Cardiac muscle cell (in vitro differentiated cells and primary cell): Measurements from ENCODE around the gene GABPA. TPM values are rescaled to one million over a fixed set of nuclear protein-coding genes. Genes with fewer than 3 reads are reported as not detected.
"Not testable (repeated sequence)": the region's sequence is repeated elsewhere in the genome, so short reads cannot be mapped to it uniquely, and the experiment has no call there.

ENCODE experiments used
- DNase-seq, 2 donors: peaks; one replicate each; pipeline versions ENCODE4 v3.0.0 to v3.0.0-alpha.2; 2010 to 2017; ENCODE audit warnings: low read depth in 1 of 2, low spot score in 1 of 2
- H3K27ac ChIP-seq: fragments of 200-600 bp; sonication (generic); 2 replicates; pipeline ENCODE4 v1.5.1; 2016
- H3K27me3 ChIP-seq: fragments of 200-600 bp; sonication (generic); 2 replicates; pipeline ENCODE4 v1.6.0; 2016; ENCODE audit warnings: control low read depth
- H3K36me3 ChIP-seq: fragments of 200-600 bp; sonication (generic); 2 replicates; pipeline ENCODE4 v1.5.1; 2016; ENCODE audit warnings: control low read depth
- H3K4me1 ChIP-seq: fragments of 200-600 bp; sonication (generic); 2 replicates; pipeline ENCODE4 v1.8.1; 2017; ENCODE audit warnings: low read depth, mild to moderate bottlenecking, mixed run types
- H3K4me3 ChIP-seq: fragments of 200-600 bp; sonication (generic); 2 replicates; pipeline ENCODE4 v1.5.1; 2016; ENCODE audit warnings: mild to moderate bottlenecking
- H3K9me3 ChIP-seq: fragments of 200-600 bp; sonication (generic); 2 replicates; pipeline ENCODE4 v1.5.1; 2017; ENCODE audit warnings: low read depth, mild to moderate bottlenecking, control low read depth
- CTCF ChIP-seq: IDR thresholded peaks from 2 replicates; pipeline ENCODE4 v1.5.1; 2012; ENCODE audit warnings: low read depth, mild to moderate bottlenecking, low read length
- polyA plus RNA-seq: library from polyadenylated mRNA; unstranded; fragments of >200 nt; fragmentation: Nextera tagmentation; extraction: Ambion mirVana; gene quantifications from 2 replicates; pipeline ENCODE4 v1.2.1, GENCODE V29; 2016
- total RNA-seq: library from RNA; depleted of rRNA; stranded (reverse); fragments of >200 nt; gene quantifications from 2 replicates; pipeline ENCODE4 v1.2.3, GENCODE V29; 2016

The GABPA gene
- 18.5 and 18.6 TPM in 2 replicates for total RNA-seq
- polyA plus RNA-seq, result 18.3 and 20.4 TPM in 2 replicates

DNA sequence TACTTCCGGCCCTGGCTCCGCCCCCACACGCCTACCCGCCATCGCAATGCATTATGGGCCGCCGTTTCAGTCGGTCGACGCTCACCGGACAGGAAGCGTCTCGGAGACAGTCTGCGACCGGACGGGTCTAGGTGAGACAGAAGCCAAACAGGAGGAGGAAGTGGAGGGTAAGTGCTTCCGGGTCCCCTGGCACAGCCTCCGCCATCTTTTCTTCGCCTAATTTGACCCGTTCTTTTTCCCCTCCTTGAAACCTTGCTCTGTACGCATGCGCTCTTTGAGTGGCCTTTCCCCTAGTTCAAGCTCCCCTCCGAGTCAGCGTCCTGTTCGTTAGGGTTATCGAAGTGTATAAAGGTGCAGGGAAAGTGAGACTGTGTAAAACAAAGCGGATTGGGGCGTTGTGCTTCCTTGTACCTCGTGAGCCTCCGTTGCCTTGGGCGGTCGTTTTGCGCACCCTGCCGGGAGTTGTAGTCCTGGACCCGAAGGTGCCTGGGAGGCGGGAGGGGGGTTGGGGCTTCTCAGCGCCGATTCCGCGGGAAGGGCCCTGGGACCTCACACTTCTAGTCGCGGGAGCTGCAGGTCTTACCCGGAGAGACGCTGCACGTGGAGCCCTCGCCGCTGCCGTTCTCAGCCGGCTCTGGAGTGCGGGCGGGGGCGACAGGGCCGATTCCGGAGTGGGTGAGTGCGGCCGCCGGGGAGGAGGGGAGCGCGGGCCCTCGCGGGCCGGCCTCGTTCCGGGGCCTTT is at the start of gene GABPA, which contains the start of gene ATP5PF:
TSS of gene GABPA (plus strand) at position 69 of the 742 bp plus-strand sequence. CDS start 6,627 bp downstream, outside the sequence.
TSS of gene ATP5PF (minus strand) at position 1 of the 742 bp plus-strand sequence. CDS start 5,110 bp downstream, outside the sequence.
- H3K36me3 ChIP-seq, result peaks cover 4% of the 10 kb centered on the region

DNA sequence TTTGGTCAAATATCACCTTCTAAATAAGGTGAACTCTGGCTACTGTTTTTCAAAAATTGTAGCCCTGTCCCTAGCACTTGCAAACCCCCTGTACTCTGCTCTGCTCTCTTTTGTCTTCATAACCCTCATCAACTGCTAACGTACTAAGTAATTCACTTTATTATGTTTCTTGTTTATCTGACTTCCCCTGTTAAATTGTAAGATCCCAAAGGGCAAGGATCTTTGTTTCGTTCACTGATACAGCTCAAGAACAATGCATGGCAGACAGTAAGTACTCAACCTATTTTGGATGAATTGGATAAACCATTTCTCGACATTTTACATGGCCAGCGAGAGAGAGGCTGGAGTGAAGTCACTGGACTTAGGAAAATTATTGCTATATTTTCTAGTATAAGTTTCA is 47.0 kb upstream of the GABPA start:
- H3K4me1 ChIP-seq, result no peaks in the 10 kb centered on the region
- TF ChIP-seq CTCF, result no peak
- H3K27ac ChIP-seq, result no peak overlapping the region
- H3K4me3 ChIP-seq, result no peak overlapping the region
- no peak for DNase-seq
- H3K9me3 ChIP-seq, result no peaks in the 10 kb centered on the region
- no peaks in the 10 kb centered on the region for H3K36me3 ChIP-seq
- H3K27me3 ChIP-seq, result no peaks in the 10 kb centered on the region

More for the DNA sequence above, at the start of gene GABPA, which contains the start of gene ATP5PF:
- peak; percentile 5 for TF ChIP-seq CTCF
- H3K9me3 ChIP-seq, result no peaks in the 10 kb centered on the region
- H3K4me3 ChIP-seq, result peak within 1 kb of the TSS; percentile 85
- peaks cover 32% of the 10 kb centered on the region for H3K4me1 ChIP-seq
- H3K27ac ChIP-seq, result peak within 1 kb of the TSS; percentile 96
- peak; percentile 97 to 99 for DNase-seq
- H3K27me3 ChIP-seq, result no peaks in the 10 kb centered on the region

- no peak overlapping the region for H3K4me3 ChIP-seq
- H3K27me3 ChIP-seq, result no peaks in the 10 kb centered on the region
- no peaks in the 10 kb centered on the region for H3K4me1 ChIP-seq
- DNase-seq, result no peak
- no peaks in the 10 kb centered on the region for H3K9me3 ChIP-seq
- TF ChIP-seq CTCF, result no peak
- H3K36me3 ChIP-seq, result no peaks in the 10 kb centered on the region
- H3K27ac ChIP-seq, result no peak overlapping the region
Measured at GRCh38 chr21:25688275-25689155, 46.3 kb upstream of the GABPA start.

DNA sequence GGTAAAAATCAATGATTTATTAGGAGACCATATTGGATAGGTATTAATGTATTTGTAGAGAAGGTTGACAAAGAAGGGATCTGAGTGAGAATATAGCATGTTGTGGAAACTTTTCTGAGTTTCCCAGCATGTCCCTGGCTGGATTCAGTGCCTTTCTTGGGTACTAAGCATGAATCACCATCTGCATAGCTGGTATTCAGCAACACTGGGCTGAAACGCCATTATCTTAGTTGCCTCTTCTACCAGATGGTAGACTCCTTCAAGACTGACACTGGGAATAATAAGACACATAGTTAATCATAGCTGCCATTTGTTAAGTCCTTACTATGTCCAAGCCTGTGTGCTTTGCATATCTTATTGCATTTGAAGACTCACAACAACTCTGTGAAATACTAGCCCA is 45.5 kb upstream of the GABPA start:
- DNase-seq, result no peak
- H3K27me3 ChIP-seq, result no peaks in the 10 kb centered on the region
- no peaks in the 10 kb centered on the region for H3K4me1 ChIP-seq
- TF ChIP-seq CTCF, result no peak
- no peaks in the 10 kb centered on the region for H3K9me3 ChIP-seq
- H3K4me3 ChIP-seq, result no peak overlapping the region
- H3K36me3 ChIP-seq, result no peaks in the 10 kb centered on the region
- no peak overlapping the region for H3K27ac ChIP-seq

DNA sequence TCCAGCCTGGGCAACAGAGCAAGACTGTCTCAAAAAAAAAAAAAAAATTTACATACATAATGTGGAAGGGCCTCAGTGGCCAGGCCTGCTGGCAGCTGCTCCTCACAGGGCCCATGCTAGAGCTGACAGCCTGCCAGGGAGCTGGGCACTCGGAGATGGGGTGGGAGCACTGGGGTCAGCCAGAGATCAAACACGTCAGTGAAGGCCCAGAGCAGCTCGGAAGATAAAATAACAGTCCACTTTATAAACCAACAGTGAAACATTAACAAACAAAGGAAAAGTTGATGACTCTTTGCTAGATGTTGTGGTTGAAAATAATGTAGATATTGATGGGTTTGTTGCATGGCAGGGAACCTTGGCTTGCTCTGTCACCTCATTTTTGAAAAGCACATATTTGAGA is 42.8 kb upstream of the GABPA start:
- no peak overlapping the region for H3K27ac ChIP-seq
- no peaks in the 10 kb centered on the region for H3K9me3 ChIP-seq
- H3K36me3 ChIP-seq, result no peaks in the 10 kb centered on the region
- H3K4me1 ChIP-seq, result no peaks in the 10 kb centered on the region
- no peak for DNase-seq
- H3K27me3 ChIP-seq, result no peaks in the 10 kb centered on the region
- no peak overlapping the region for H3K4me3 ChIP-seq
- no peak for TF ChIP-seq CTCF

DNA sequence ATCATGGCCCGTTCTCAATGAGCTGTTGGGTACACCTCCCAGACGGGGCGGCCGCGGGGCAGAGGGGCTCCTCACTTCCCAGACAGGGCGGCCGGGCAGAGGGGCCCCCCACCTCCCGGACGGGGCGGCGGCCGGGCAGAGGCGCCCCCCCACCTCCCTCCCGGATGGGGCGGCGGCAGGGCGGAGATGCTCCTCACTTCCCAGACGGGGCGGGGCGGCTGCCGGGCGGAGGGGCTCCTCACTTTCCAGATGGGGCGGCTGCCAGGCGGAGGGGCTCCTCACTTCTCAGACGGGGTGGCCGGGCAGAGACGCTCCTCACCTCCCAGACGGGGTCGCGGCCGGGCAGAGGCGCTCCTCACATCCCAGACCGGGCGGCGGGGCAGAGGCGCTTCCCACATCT is 39.3 kb upstream of the GABPA start:
- H3K9me3 ChIP-seq, DNase-seq, H3K27ac ChIP-seq, H3K36me3 ChIP-seq, H3K4me1 ChIP-seq, H3K27me3 ChIP-seq, H3K4me3 ChIP-seq: not testable (repeated sequence)
